ENCODE data around the gene SH3BGR. TPM values are rescaled to one million over a fixed set of nuclear protein-coding genes. Genes with fewer than 3 reads are reported as not detected.
"Not testable (repeated sequence)": the region's sequence is repeated elsewhere in the genome, so short reads cannot be mapped to it uniquely, and the experiment has no call there.

SH3BGR gene
- total RNA-seq, 1 donor = 1.4 TPM

GRCh38 chr21:39538453-39539042 is 86.8 kb downstream of the SH3BGR start:
- Histone ChIP-seq H3K4me1 (ENCODE audit: insufficient read depth, low read length) (no peaks in the 10 kb centered on the region), H3K27me3 (ENCODE audit: insufficient read depth, low read length) (no peaks in the 10 kb centered on the region), H3K79me2 (ENCODE audit: insufficient read depth, low read length) (no peaks in the 10 kb centered on the region), H3K4me2 (ENCODE audit: insufficient read depth, low read length) (no peak overlapping the region), H3K9me3 (ENCODE audit: low read depth, low read length) (no peaks in the 10 kb centered on the region), H3K4me3 (ENCODE audit: insufficient read depth, low read length) (no peak overlapping the region), H2AFZ (ENCODE audit: low read length) (no peak overlapping the region), H3K27ac (ENCODE audit: low read depth, low read length) (no peak overlapping the region), H3K36me3 (ENCODE audit: insufficient read depth, low read length) (no peaks in the 10 kb centered on the region), H4K20me1 (ENCODE audit: insufficient read depth, low read length) (no peaks in the 10 kb centered on the region)
- TF ChIP-seq CTCF (IDR thresholded peaks at IDR 0.05; ENCODE audit: extremely low read depth, low read depth, low read length) = no peak
- DNase-seq (ENCODE audit: insufficient read length, low spot score, missing footprints) = no peak

- H3K4me1 ChIP-seq (ENCODE audit: insufficient read depth, low read length); H2AFZ ChIP-seq (ENCODE audit: low read length); H3K4me3 ChIP-seq (ENCODE audit: insufficient read depth, low read length); H3K27me3 ChIP-seq (ENCODE audit: insufficient read depth, low read length); H3K4me2 ChIP-seq (ENCODE audit: insufficient read depth, low read length); H3K79me2 ChIP-seq (ENCODE audit: insufficient read depth, low read length); H3K9me3 ChIP-seq (ENCODE audit: low read depth, low read length); H4K20me1 ChIP-seq (ENCODE audit: insufficient read depth, low read length); H3K36me3 ChIP-seq (ENCODE audit: insufficient read depth, low read length); H3K27ac ChIP-seq (ENCODE audit: low read depth, low read length); DNase-seq (ENCODE audit: insufficient read length, low spot score, missing footprints): not testable (repeated sequence)
Observed at GRCh38 chr21:39540367-39540766, 88.6 kb downstream of the SH3BGR start.

GRCh38 chr21:39542736-39543135 is 91.0 kb downstream of the SH3BGR start:
- Histone ChIP-seq H2AFZ (ENCODE audit: low read length) (no peak overlapping the region), H3K4me1 (ENCODE audit: insufficient read depth, low read length) (no peaks in the 10 kb centered on the region), H3K79me2 (ENCODE audit: insufficient read depth, low read length) (no peaks in the 10 kb centered on the region), H3K4me2 (ENCODE audit: insufficient read depth, low read length) (no peak overlapping the region), H4K20me1 (ENCODE audit: insufficient read depth, low read length) (no peaks in the 10 kb centered on the region), H3K4me3 (ENCODE audit: insufficient read depth, low read length) (no peak overlapping the region), H3K9me3 (ENCODE audit: low read depth, low read length) (no peaks in the 10 kb centered on the region), H3K27ac (ENCODE audit: low read depth, low read length) (no peak overlapping the region), H3K27me3 (ENCODE audit: insufficient read depth, low read length) (no peaks in the 10 kb centered on the region), H3K36me3 (ENCODE audit: insufficient read depth, low read length) (no peaks in the 10 kb centered on the region)
- TF ChIP-seq CTCF (IDR thresholded peaks at IDR 0.05; ENCODE audit: extremely low read depth, low read depth, low read length) = no peak
- no peak for DNase-seq (ENCODE audit: insufficient read length, low spot score, missing footprints)

GRCh38 chr21:39546522-39546921 is 94.8 kb downstream of the SH3BGR start:
- DNase-seq (ENCODE audit: insufficient read length, low spot score, missing footprints) = no peak
- H3K27ac ChIP-seq (ENCODE audit: low read depth, low read length) = no peak overlapping the region
- no peak for TF ChIP-seq CTCF (IDR thresholded peaks at IDR 0.05; ENCODE audit: extremely low read depth, low read depth, low read length)
- H3K4me2 ChIP-seq (ENCODE audit: insufficient read depth, low read length) = no peak overlapping the region
- H3K9me3 ChIP-seq (ENCODE audit: low read depth, low read length) = no peaks in the 10 kb centered on the region
- H2AFZ ChIP-seq (ENCODE audit: low read length) = no peak overlapping the region
- no peaks in the 10 kb centered on the region for H3K4me1 ChIP-seq (ENCODE audit: insufficient read depth, low read length)
- H3K4me3 ChIP-seq (ENCODE audit: insufficient read depth, low read length) = no peak overlapping the region
- H3K27me3 ChIP-seq (ENCODE audit: insufficient read depth, low read length) = no peaks in the 10 kb centered on the region
- H3K36me3 ChIP-seq (ENCODE audit: insufficient read depth, low read length) = no peaks in the 10 kb centered on the region
- no peaks in the 10 kb centered on the region for H4K20me1 ChIP-seq (ENCODE audit: insufficient read depth, low read length)
- H3K79me2 ChIP-seq (ENCODE audit: insufficient read depth, low read length) = no peaks in the 10 kb centered on the region
